Measurements from ENCODE around the gene CKMT2. TPM values are rescaled to one million over a fixed set of nuclear protein-coding genes. Genes with fewer than 3 reads are reported as not detected.

The CKMT2 gene
- total RNA-seq, 4 donors from 2014 or later: 2.1 TPM; not detected in 3

GRCh38 chr5:81225463-81225862 is 7.7 kb upstream of the CKMT2 start:
- Histone ChIP-seq H3K27me3 (no peaks in the 10 kb centered on the region), H3K27ac (no peak overlapping the region), H3K4me3 (no peak overlapping the region), H3K9me3 (no peaks in the 10 kb centered on the region), H3K4me1 (no peaks in the 10 kb centered on the region), H3K36me3 (no peaks in the 10 kb centered on the region)
- TF ChIP-seq CTCF (IDR thresholded peaks at IDR 0.05) (no peak), POLR2A (IDR thresholded peaks at IDR 0.05) (no peak)
- intact Hi-C loops (cut with DNase I): no loop called here
- DNase-seq: no peak
- 75 to 92% methylated on average over 8 of the region's 8 CpGs for WGBS, 2 donors

- intact Hi-C loops (cut with DNase I): no loop called here
- 76 to 79% methylated on average over 2 of the region's 2 CpGs for WGBS, 2 donors
- TF ChIP-seq POLR2A (IDR thresholded peaks at IDR 0.05): no peak
- TF ChIP-seq CTCF (IDR thresholded peaks at IDR 0.05): no peak
Measured at GRCh38 chr5:81226286-81226685, 6.8 kb upstream of the CKMT2 start.

GRCh38 chr5:81226949-81227348 is 6.2 kb upstream of the CKMT2 start:
- 59 to 85% methylated on average over 1 of the region's 1 CpG for WGBS, 2 donors
- intact Hi-C loops (cut with DNase I): no loop called here
- Histone ChIP-seq H3K36me3 (no peaks in the 10 kb centered on the region), H3K4me3 (no peak overlapping the region), H3K9me3 (no peaks in the 10 kb centered on the region), H3K27me3 (no peaks in the 10 kb centered on the region), H3K27ac (no peak overlapping the region), H3K4me1 (no peaks in the 10 kb centered on the region)
- no peak for TF ChIP-seq POLR2A (IDR thresholded peaks at IDR 0.05)
- no peak for TF ChIP-seq CTCF (IDR thresholded peaks at IDR 0.05)
- DNase-seq: no peak

More at GRCh38 chr5:81226286-81226685, 6.8 kb upstream of the CKMT2 start:
- Histone ChIP-seq H3K27ac (no peak overlapping the region), H3K4me1 (no peaks in the 10 kb centered on the region), H3K9me3 (no peaks in the 10 kb centered on the region), H3K36me3 (no peaks in the 10 kb centered on the region), H3K27me3 (no peaks in the 10 kb centered on the region), H3K4me3 (no peak overlapping the region)
- DNase-seq: no peak

GRCh38 chr5:81228084-81228483 is 5.0 kb upstream of the CKMT2 start:
- peaks cover 0 to 7% (median 0%) of the 10 kb centered on the region in 3 donors for H3K4me1 ChIP-seq
- TF ChIP-seq CTCF (IDR thresholded peaks at IDR 0.05): no peak
- no peak for TF ChIP-seq POLR2A (IDR thresholded peaks at IDR 0.05)
- no peak overlapping the region for H3K27ac ChIP-seq
- no peak for DNase-seq
- intact Hi-C loops (cut with DNase I): no loop called here
- 52 to 73% methylated on average over 3 to 4 of the region's 4 CpGs for WGBS, 2 donors
- H3K4me3 ChIP-seq: no peak overlapping the region
- no peaks in the 10 kb centered on the region for H3K9me3 ChIP-seq
- no peaks in the 10 kb centered on the region for H3K27me3 ChIP-seq
- H3K36me3 ChIP-seq: no peaks in the 10 kb centered on the region

GRCh38 chr5:81230416-81230815 is 2.7 kb upstream of the CKMT2 start:
- 83 to 85% methylated on average over 8 of the region's 8 CpGs for WGBS, 2 donors
- no peaks in the 10 kb centered on the region for H3K36me3 ChIP-seq
- DNase-seq: no peak
- TF ChIP-seq POLR2A (IDR thresholded peaks at IDR 0.05) (no peak), CTCF (IDR thresholded peaks at IDR 0.05) (no peak)
- no peak overlapping the region for H3K27ac ChIP-seq
- no peak overlapping the region for H3K4me3 ChIP-seq
- intact Hi-C loops (cut with DNase I): no loop called here
- H3K27me3 ChIP-seq: no peaks in the 10 kb centered on the region
- H3K4me1 ChIP-seq: peaks cover 0 to 21% (median 0%) of the 10 kb centered on the region in 3 donors
- H3K9me3 ChIP-seq: no peaks in the 10 kb centered on the region

Measured in esophagus squamous epithelium (tissue), 5 donors.